HG03442 (cell line): ENCODE measurements around the gene DGCR8.
A peak's percentile ranks its signal among the peaks of the same experiment; 100 is the strongest.
"Not testable (repeated sequence)": the region's sequence is repeated elsewhere in the genome, so short reads cannot be mapped to it uniquely, and the experiment has no call there.

Experiments used
- ATAC-seq: cut with Tn5 transposase; IDR thresholded peaks from one replicate; pipeline ENCODE4 v1.9.1; 2021; ENCODE audit warnings: mild to moderate bottlenecking, moderate library complexity; ENCODE audit not compliant: unreplicated experiment

Gene DGCR8

GRCh38 chr22:20065896-20066616 lies 14.0 kb upstream of the DGCR8 start:
- ATAC-seq: no peak

DNA sequence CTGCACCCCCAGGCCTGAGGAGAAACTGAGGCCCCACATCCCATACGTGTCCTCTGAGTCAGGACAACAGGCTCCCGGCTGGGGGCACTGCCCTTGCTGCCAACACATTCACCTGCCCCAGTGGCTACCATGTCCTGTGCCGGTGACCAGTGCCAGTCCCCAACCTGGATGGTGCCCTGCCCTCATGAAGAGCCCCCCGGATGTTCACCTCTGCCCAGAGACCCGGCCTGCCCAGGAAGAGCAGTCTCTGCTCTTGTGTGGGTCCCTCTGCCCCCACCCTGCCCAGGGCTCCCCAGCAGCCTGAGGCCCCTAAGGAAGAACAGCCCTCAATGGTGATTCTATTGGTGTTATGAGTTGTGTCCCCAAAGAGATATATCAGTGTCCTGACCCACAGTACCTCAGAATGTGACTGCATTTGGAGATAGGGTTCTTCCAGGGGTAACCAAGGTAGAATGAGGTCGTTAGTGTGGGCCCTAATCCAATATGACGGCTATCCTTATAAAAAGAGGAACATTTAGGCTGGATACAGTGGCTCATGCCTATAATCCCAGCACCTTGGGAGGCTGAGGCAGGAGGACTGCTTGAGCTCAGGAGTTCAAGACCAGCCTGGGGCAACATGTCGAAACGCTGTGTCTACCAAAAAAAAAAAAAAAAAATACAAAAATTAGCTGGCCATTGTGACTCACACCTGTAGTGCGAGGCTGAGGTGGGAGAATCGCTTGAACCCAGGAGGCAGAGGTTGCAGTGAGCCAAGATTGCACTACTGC lies 13.2 kb upstream of the DGCR8 start:
- ATAC-seq: no peak

DNA sequence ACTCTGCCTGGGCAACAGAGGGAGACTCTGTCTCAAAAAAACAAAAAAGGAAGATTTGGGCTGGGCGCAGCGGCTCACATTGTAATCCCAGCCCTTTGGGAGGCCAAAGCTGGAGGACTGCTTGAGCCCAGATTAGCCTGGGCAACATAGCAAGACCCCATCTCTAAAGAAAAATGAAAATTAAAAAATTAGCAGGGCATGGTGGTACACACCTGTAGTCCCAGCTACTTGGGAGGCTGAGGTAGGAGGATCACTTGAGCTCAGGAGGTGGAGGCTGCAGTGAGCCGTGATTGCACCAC lies 12.7 kb upstream of the DGCR8 start:
- not testable (repeated sequence) for ATAC-seq

GRCh38 chr22:20068640-20069039 lies 11.4 kb upstream of the DGCR8 start:
- ATAC-seq: no peak

- ATAC-seq: no peak
Observed at GRCh38 chr22:20069331-20070042, 10.6 kb upstream of the DGCR8 start.

DNA sequence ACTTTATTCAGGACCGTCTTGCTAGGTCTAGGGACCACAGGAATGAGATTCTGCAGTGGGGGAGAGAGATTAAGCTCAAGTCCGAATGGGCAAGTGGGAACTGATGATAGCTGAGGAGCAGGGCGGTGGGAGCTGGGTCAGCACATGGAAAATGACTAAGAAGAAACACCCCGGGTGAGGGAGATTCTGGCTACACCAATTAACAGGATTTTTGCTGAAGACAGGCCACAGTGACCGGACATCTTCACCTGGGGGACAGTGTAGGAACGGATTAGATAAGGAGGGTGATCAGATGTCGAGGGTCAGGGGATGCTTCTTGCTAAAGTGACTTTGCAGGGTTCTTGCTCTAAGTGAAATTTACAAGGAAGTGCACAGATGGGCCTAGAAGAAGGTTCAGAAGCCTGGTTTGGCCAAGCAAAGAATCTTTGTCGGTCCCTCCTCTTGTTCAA lies 8.5 kb upstream of the DGCR8 start:
- ATAC-seq: no peak

- no peak for ATAC-seq
Observed at GRCh38 chr22:20076627-20077172, 3.3 kb upstream of the DGCR8 start.

DNA sequence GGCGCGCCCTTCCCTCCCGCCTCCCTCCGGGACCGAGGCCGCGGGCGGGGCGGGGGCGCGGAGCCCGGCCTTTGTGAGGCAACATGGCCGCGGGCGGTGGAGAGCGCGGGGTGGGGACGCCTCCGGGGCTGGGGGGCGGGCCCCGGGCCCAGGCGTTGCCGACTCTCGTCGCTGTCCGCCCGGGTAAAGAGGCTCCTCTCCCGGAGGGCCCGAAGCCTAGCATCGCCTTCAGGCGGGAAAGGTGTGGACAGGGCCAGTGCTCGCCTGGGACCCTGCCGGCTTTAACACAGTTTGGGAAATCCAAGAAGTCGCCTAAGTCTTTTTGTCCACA lies 369 bp downstream of the DGCR8 start:
- peak; percentile 44 for ATAC-seq

DNA sequence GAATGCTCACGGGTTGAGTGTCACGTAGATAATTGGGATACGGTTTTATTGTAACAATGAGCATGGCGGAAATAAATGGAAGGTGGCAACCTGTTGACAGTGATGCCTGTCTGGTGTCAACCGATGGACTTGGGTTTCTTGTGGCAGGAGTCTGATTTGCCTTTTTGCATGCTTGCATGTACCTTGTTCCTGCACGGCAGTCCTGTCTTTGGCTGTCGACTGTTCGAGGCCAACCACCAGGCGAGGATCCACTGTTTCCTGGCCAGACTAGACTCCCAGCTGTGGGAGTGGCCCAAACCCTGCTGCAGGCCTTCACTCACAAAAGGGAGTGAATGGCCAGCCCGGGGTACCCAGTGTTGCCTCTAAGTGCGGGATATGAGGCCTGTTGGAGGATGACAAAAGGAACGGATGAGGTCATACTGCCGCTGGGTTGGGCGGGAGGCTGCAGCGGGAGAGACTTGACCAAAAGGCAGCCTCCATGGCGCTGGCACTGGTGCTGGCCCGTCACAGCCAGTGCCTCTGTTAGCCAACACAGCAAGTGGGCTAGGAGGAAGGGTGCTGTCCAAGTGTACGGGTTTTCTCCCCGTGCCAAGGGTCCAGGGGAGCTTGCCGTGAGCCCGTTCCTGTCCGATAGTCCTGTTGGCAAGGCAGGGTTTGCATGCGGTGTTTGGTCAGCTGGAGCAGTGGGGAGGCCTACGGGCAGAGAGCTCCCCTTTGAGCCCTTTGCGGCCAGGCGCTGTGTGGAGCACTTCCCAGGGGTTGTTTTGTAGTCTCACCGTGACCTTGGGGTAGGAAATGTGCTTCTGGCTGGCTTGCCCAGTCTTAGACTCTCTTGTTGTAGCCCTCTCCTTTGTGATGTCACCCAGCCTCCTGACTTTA lies 974 bp downstream of the DGCR8 start:
- ATAC-seq: no peak

DNA sequence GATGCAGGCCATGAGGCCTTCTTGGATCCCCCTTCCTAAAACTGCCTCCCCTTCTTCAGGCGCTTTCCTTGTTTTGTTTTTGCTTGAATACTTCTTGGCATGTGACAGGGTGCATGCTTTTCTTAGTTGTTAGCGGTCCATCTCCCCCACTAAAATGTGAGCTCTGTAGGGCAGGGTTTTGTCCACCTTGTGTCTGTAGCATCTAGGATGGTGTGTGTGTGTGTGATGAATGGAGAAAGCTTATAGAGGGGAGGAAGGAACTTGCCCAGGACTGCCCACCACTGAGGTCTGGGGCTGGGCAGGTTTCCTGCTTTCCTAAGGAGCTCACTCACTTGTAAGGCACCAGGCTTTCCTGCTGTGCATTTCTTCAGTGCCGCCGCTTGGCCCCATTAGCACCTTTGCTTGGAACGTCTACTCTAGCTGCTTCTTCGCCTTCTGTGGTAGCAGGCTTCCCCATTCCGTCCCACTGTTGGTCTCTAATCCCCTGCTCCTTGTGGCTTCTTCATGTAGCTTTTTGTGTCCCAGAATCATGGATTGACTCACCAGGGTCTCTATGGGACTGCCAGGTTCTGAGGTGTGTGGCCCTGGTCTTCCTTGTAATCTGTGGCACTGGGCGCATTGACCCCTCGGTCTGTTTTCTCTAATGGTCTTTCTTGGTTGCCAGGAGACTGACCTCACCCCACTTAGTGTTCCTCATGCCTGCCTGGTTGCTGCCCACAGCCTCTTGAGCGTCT lies 3.3 kb downstream of the DGCR8 start:
- ATAC-seq: no peak

DNA sequence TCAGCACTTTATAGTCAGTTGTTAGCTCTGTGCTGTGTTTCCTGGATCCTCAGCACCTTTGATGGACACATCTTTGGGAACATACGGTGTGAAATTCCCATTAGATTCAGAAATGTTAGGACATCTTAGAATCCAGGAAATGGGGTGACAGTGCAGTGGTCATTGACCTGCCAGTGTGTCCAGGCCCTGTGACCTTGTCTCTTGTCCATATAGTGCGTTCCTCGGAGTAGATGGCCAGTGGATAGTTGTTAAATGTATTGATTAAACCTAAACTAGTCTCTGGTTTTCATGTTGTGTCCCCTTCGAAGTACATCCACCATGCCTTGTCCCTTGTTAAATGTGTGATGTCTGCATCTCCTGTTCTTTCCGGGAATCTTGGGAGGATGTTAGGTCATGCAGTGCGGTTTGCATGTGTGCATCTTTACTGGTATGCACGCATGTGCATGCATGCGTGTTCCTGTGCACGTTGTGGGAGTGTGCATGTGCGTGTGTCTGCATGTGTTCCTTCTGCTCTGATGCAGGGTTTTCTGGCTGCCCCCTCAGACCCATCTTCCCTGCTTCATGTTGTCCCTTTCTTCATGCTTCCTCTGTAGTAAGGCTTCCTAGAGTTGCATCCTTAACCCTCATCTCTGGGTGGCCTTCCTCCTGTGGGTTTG lies 4.0 kb downstream of the DGCR8 start:
- no peak for ATAC-seq

DNA sequence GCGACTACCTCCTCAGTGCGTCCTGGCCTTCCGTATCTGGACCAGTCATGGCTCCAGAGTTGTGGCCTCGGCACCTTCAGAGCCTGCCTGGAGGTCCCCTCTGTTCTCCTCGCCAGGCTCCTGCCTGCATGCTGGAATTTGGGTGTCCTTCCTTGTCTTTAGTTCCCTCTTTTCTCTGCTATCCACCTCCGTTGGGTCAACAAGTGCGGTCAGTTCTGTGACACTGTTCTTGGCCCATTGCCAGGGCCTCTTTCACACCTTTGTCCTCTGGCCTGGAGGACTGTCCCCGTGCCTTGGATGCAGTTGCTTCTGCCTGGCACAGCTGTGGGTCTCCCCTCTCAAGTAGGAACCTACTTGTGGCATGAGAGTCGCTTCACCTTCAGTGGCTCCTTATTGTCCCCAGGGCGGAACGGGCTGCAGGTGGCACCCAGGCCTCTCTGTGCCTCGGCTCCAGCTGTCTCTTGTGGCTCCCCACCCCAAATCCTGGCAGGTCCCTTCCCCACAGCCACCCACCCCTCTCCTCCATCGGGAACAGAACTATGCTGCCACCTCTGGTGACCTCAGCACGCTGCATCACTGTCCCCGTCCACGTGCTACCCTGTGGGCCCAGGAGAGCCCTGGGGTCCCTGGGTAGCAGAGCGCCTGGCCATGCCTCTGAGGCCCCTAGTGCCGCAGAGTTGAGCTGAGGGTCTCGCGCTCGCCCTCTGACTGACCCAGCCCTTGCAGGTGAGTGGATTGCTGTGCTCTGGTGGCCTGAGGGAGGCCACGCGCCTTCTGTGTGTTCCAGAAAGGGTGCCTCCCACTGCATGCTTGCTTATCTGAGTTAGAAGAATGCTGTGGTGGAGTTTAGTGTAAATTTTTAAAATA lies 4.7 kb downstream of the DGCR8 start:
- no peak for ATAC-seq

- ATAC-seq: no peak
Observed at GRCh38 chr22:20085651-20086050, 5.6 kb downstream of the DGCR8 start.

DNA sequence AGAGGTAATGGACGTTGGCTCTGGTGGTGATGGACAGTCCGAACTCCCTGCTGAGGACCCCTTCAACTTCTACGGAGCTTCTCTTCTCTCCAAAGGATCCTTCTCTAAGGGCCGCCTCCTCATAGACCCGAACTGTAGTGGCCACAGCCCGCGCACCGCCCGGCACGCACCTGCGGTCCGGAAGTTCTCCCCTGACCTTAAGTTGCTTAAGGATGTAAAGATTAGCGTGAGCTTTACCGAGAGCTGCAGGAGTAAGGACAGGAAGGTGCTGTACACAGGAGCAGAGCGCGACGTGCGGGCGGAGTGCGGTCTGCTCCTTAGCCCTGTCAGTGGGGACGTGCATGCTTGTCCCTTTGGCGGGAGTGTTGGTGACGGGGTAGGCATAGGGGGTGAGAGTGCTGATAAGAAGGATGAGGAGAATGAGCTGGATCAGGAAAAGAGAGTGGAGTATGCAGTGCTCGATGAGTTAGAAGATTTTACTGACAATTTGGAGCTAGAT lies 6.1 kb downstream of the DGCR8 start:
- no peak for ATAC-seq

DNA sequence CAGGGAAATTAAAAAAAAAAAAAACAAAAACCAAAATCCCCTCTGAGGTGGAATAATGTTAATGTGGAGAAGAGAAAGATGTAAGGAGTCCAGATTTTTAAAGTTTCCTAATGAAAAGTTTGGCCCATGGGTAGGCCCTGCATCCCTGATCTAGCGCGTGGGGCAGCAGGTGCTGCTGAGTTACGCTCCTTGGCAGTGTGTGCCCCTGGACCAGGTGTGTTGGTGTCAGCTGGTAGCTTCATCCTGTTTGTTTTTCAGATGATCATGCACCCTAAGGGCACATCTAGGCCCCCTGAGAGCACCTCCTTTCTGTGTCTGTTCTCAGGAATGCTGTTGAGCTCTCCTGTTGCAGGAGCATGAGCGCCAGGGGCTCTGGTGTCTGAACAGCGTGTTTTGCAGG lies 6.7 kb downstream of the DGCR8 start:
- ATAC-seq: no peak

GRCh38 chr22:20087319-20088262 lies 7.5 kb downstream of the DGCR8 start:
- ATAC-seq: no peak

DNA sequence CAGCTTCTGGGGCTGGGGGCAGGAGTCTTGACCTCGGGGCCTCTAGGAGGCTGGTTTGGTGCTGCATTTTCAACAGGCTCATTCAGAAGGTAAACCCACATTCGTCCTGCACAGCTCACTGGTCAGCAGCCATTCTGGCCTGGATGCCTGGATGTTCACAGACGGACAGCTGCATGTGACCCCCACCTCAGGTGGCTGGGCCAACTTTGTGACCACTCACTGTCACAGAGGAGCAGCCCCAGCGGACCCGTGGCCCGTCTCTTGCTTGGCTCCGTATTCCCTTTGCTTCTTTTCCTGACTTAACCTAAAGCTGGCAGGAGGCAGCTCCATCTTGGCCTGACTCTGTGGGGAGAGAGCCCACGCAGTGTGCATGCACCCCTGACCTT lies 8.2 kb downstream of the DGCR8 start:
- ATAC-seq: no peak
